ENCODE measurements around the gene OGFR.
A peak's percentile ranks its signal among the peaks of the same experiment; 100 is the strongest.
"Not testable (repeated sequence)": the region's sequence is repeated elsewhere in the genome, so short reads cannot be mapped to it uniquely, and the experiment has no call there.

The OGFR gene

GRCh38 chr20:62852841-62853240 is 48.2 kb downstream of the OGFR start:
- Mint-ChIP-seq H3K4me1 (ENCODE audit: low read depth) (no peaks in the 10 kb centered on the region), H3K36me3 (ENCODE audit: low read depth) (peaks cover 36% of the 10 kb centered on the region), H3K27me3 (no peaks in the 10 kb centered on the region), H3K9me3 (no peaks in the 10 kb centered on the region), H3K4me3 (no peak overlapping the region), H3K27ac (no peak overlapping the region)

DNA sequence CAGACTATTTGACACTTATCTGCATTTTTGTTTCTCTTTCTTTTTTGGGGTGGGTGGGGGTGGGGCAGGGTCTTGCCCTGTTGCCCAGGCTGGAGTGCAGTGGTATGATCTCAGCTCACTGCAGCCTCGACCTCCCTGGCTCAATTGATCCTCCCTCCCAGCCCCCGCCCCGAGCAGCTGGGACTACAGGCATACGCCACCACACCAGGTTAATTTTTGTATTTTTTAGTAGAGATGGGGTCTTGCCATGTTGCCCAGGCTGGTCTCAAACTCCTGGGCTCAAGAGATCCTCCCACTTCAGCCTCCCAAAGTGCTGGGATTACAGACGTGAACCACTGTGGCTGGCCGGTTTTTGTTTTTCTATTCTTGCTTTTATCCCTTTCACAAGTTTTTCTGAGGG is 48.7 kb downstream of the OGFR start:
- H3K4me1 Mint-ChIP-seq (ENCODE audit: low read depth); H3K4me3 Mint-ChIP-seq; H3K27me3 Mint-ChIP-seq; H3K9me3 Mint-ChIP-seq; H3K27ac Mint-ChIP-seq: not testable (repeated sequence)
- peaks cover 36% of the 10 kb centered on the region for H3K36me3 Mint-ChIP-seq (ENCODE audit: low read depth)

DNA sequence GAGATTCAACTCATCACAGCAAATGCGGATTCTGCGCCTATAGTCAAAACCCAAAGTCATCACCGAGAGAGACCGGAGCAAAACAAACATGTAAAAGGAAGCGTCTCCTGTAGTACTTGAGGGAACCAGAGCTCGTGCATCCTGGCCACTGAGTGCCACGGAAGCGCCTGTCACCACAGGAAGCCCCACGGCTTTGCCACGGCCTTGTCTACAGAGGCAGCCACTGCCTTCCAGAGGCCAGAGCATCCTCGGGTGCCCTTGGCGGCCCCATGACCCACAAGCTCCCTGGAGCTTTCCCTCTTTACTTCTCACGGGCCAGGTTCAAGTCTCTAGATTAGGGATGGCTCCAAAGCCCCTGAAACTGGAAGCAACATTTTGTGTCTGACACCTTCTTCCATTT is 49.5 kb downstream of the OGFR start:
- H3K4me3 Mint-ChIP-seq = no peak overlapping the region

DNA sequence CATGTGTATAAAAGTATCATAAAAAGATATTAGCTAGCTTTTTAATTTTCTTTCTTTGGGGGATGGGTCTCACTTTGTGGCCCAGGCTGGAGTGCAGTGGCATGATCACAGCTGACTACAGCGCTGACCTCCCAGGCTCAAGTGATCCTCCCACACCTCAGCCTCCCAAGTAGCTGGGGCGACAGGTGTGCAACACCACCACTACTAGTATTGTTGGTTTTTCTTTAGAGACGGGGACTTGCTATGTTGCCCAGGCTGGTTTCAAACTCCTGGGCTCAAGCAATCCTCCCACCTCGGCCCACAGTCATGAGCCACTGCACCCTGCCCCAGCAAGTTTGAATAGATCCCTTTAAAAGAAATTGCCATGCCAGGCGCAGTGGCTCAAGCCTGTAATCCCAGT is 50.5 kb downstream of the OGFR start:
- H3K27ac Mint-ChIP-seq = no peak overlapping the region
- peaks cover 13% of the 10 kb centered on the region for H3K4me1 Mint-ChIP-seq (ENCODE audit: low read depth)
- peaks cover 3% of the 10 kb centered on the region for H3K27me3 Mint-ChIP-seq
- no peak overlapping the region for H3K4me3 Mint-ChIP-seq
- peaks cover 33% of the 10 kb centered on the region for H3K36me3 Mint-ChIP-seq (ENCODE audit: low read depth)
- H3K9me3 Mint-ChIP-seq = no peaks in the 10 kb centered on the region

More for the DNA sequence above, 49.5 kb downstream of the OGFR start:
- peaks cover 6% of the 10 kb centered on the region for H3K4me1 Mint-ChIP-seq (ENCODE audit: low read depth)
- H3K9me3 Mint-ChIP-seq = no peaks in the 10 kb centered on the region
- no peak overlapping the region for H3K27ac Mint-ChIP-seq
- peaks cover 36% of the 10 kb centered on the region for H3K36me3 Mint-ChIP-seq (ENCODE audit: low read depth)
- no peaks in the 10 kb centered on the region for H3K27me3 Mint-ChIP-seq

GRCh38 chr20:62856931-62857619 is 52.4 kb downstream of the OGFR start:
- Mint-ChIP-seq H3K27ac (no peak overlapping the region), H3K4me3 (no peak overlapping the region), H3K27me3 (peaks cover 3% of the 10 kb centered on the region), H3K36me3 (ENCODE audit: low read depth) (peaks cover 30% of the 10 kb centered on the region), H3K4me1 (ENCODE audit: low read depth) (peaks cover 17% of the 10 kb centered on the region), H3K9me3 (no peaks in the 10 kb centered on the region)

- peaks cover 17% of the 10 kb centered on the region for H3K4me1 Mint-ChIP-seq (ENCODE audit: low read depth)
- no peaks in the 10 kb centered on the region for H3K9me3 Mint-ChIP-seq
- H3K27me3 Mint-ChIP-seq = peaks cover 7% of the 10 kb centered on the region
- H3K27ac Mint-ChIP-seq = no peak overlapping the region
- peaks cover 20% of the 10 kb centered on the region for H3K36me3 Mint-ChIP-seq (ENCODE audit: low read depth)
- no peak overlapping the region for H3K4me3 Mint-ChIP-seq
Measured at GRCh38 chr20:62858058-62858830, 53.6 kb downstream of the OGFR start.

DNA sequence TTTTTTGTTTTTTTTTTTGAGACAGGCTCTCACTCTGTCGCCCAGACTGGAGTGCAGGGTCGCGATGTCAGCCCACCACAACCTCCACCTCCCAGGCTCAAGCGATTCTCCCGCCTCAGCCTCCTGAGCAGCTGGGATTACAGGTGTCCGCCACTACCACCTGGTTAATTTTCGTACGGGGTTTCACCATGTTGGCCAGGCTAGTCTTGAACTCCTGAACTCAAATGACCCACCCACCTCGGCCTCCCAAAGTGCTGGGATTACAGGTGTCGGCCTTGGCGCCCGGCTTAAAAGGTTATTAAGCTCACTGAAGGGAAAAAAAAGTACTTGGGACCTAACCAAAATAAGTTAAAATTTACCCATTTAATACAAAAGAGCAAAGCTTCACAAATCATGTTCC is 55.1 kb downstream of the OGFR start:
- Mint-ChIP-seq H3K36me3 (ENCODE audit: low read depth) (peaks cover 14% of the 10 kb centered on the region), H3K4me3 (peak overlapping the region; percentile 80), H3K9me3 (no peaks in the 10 kb centered on the region), H3K27me3 (peaks cover 7% of the 10 kb centered on the region), H3K27ac (no peak overlapping the region), H3K4me1 (ENCODE audit: low read depth) (peaks cover 17% of the 10 kb centered on the region)

DNA sequence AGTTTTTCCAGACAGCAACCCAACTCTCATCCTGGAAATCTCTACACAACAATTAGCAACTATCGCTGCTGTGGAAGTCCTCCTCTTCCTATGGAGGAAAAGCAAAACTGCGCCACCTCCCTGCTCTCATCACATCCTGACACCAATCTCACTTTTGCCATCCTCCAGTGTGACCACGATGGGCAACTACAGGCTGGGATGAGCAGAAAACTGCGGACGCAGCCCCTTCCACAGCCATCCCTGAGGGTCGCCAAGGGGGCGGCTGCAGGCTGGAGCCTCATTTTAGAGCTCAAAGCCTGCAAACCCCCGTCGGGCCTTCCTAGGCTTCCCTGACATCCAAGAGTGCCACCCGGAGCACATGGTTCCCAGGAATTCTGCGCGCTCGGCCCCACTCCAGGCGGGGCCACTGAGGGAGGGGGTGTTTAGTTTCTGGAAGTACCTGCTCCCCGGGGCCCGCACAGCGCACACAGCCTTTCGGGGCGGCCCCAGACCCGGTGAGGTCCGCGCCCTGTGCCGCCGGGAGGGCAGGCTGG is 55.8 kb downstream of the OGFR start:
- Mint-ChIP-seq H3K27me3 (peaks cover 7% of the 10 kb centered on the region), H3K36me3 (ENCODE audit: low read depth) (peaks cover 9% of the 10 kb centered on the region), H3K27ac (no peak overlapping the region), H3K9me3 (no peaks in the 10 kb centered on the region), H3K4me1 (ENCODE audit: low read depth) (peaks cover 17% of the 10 kb centered on the region), H3K4me3 (peak overlapping the region; percentile 80)

DNA sequence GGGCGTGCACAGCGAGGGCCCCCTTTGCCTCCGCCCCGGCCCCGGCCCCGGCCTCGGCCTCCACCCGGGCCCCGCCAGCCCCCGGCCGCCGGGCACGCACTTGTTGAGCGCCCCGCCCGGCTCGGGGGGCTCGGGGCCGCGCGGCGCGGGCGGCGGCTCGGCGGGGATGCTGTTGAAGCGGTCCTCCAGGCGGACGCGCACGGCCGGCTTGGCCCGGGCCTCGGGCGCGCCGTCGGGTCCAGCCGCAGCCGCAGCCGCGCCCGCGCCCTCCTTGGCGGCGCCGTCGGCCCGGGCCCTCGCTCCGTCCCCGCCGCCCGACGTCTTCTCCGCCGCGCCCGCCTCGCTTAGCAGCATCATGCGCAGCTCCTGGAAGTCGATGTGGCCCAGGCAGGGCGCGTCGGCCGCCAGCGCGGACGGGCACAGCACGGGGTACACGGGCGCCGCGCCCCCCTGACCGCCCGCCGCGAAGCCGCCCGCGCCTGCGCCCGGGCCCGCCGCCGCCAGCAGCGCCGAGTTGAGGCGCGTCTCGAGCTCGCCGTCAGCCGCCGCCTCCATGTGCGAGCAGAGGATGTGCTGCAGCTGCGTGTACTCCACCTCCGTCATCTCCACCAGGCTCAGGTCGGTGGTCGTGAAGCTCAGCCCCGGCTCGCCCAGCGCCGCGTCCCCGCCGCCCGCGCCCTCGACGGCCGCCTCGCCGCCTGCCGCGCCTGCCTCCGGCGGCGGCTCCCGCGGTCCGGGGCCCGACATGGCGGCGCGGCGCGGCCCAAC is 56.5 kb downstream of the OGFR start:
- peak overlapping the region; percentile 37 for H3K4me3 Mint-ChIP-seq
- peaks cover 7% of the 10 kb centered on the region for H3K27me3 Mint-ChIP-seq
- H3K36me3 Mint-ChIP-seq (ENCODE audit: low read depth) = peaks cover 9% of the 10 kb centered on the region
- no peak overlapping the region for H3K27ac Mint-ChIP-seq
- peaks cover 17% of the 10 kb centered on the region for H3K4me1 Mint-ChIP-seq (ENCODE audit: low read depth)
- no peaks in the 10 kb centered on the region for H3K9me3 Mint-ChIP-seq

DNA sequence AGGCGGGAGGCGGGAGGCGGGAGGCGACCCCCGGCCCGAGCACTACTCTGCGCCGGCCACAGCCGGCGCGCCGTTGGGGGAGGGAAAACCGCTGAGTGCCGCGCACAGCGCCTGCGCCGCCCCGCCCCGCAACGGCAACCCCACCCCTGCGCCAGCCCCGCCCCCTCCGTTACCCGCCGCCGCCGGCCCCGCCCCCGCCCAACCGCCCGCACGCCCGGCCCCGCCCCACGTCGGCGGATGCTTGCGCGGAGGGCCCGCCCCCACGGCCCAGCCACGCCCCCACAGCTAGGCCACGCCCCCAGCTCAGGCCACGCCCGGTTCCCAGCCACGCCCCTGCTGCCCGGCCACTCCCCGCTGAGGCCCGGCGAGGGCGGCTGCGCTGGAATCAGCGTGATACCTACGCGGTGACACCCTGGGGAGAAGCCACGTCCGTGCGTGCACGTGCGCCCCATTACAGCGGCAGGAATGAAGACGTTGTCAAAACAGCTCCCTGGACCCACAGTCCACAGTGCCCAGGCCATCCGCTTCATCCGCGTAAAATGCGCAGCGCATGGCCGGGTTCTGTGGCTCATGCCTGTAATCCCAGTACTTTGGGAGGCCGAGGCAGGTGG is 57.2 kb downstream of the OGFR start, which contains the start of gene TCFL5:
Gene TCFL5 (minus strand): TSS at position 97 of the 611 bp plus-strand sequence. CDS start 152 bp downstream, outside the sequence.
- H3K4me1 Mint-ChIP-seq (ENCODE audit: low read depth) = peaks cover 17% of the 10 kb centered on the region
- H3K27me3 Mint-ChIP-seq = peaks cover 7% of the 10 kb centered on the region
- H3K36me3 Mint-ChIP-seq (ENCODE audit: low read depth) = peaks cover 8% of the 10 kb centered on the region
- H3K27ac Mint-ChIP-seq = peak within 1 kb of the TSS; percentile 18
- no peaks in the 10 kb centered on the region for H3K9me3 Mint-ChIP-seq
- peak within 1 kb of the TSS; percentile 80 for H3K4me3 Mint-ChIP-seq

Measured in stimulated activated naive CD8-positive, alpha-beta T cell treated with anti-CD3 and anti-CD28 coated beads, Interleukin-15, Interleukin-2, amounts not matched to agents 100 ng/mL and 50 ng/mL, for 24 hours (primary cell).